GM23338 (cell line): ENCODE results near the gene LTBP2. TPM values are rescaled to one million over a fixed set of nuclear protein-coding genes. Genes with fewer than 3 reads are reported as not detected.

Experiments used
- ATAC-seq: fragments of 200-7000 bp; cut with Tn5 transposase; 3 replicates; pipeline ENCODE4 v1.9.1; 2020
- DNase-seq: peaks from one replicate; pipeline ENCODE4 v3.0.0-alpha.2; 2015; ENCODE audit warnings: low spot score
- H2AFZ ChIP-seq: fragments of 200-600 bp; sonication (generic); 2 replicates; pipeline ENCODE4 v1.8.0; 2016; ENCODE audit warnings: antibody characterized with exemption, mild to moderate bottlenecking, moderate library complexity
- H3F3A ChIP-seq: fragments of 200-600 bp; sonication (generic); replicated peaks from 2 replicates; pipeline ENCODE4 v1.8.0; 2017; ENCODE audit warnings: antibody characterized with exemption, mixed run types, low read depth
- H3K27ac ChIP-seq: fragments of 200-600 bp; sonication (generic); 2 replicates; pipeline ENCODE4 v1.6.1; 2016; ENCODE audit warnings: low read depth
- H3K27me3 ChIP-seq: fragments of 200-600 bp; sonication (generic); 2 replicates; pipeline ENCODE4 v1.8.0; 2016; ENCODE audit warnings: mild to moderate bottlenecking, mixed run types, moderate library complexity; ENCODE audit not compliant: insufficient read depth
- H3K36me3 ChIP-seq: fragments of 200-600 bp; sonication (generic); 2 replicates; pipeline ENCODE4 v1.8.0; 2016; ENCODE audit warnings: mild to moderate bottlenecking; ENCODE audit not compliant: insufficient read depth
- H3K4me1 ChIP-seq: fragments of 200-600 bp; sonication (generic); 2 replicates; pipeline ENCODE4 v1.8.0; 2016; ENCODE audit warnings: mild to moderate bottlenecking, moderate library complexity; ENCODE audit not compliant: insufficient read depth
- H3K4me2 ChIP-seq: fragments of 200-600 bp; sonication (generic); 2 replicates; pipeline ENCODE4 v1.7.1; 2017; ENCODE audit warnings: mixed run types
- H3K4me3 ChIP-seq: fragments of 200-600 bp; sonication (generic); 2 replicates; pipeline ENCODE4 v1.6.1; 2016; ENCODE audit warnings: mixed run types
- H3K79me2 ChIP-seq: fragments of 200-600 bp; sonication (generic); replicated peaks from 2 replicates; pipeline ENCODE4 v1.8.0; 2017; ENCODE audit warnings: mild to moderate bottlenecking; ENCODE audit not compliant: insufficient read depth
- H3K9me2 ChIP-seq: fragments of 200-600 bp; sonication (generic); 2 replicates; pipeline ENCODE4 v1.8.0; 2017; ENCODE audit not compliant: insufficient read depth
- H4K20me1 ChIP-seq: fragments of 200-600 bp; sonication (generic); replicated peaks from 2 replicates; pipeline ENCODE4 v1.8.0; 2017; ENCODE audit warnings: mild to moderate bottlenecking; ENCODE audit not compliant: insufficient read depth
- H3K27ac Mint-ChIP-seq: 2 replicates; pipeline ENCODE4 v1.8.0; 2020; ENCODE audit warnings: inconsistent platforms, mild to moderate bottlenecking, moderate library complexity, mixed read lengths
- H3K27me3 Mint-ChIP-seq: 3 replicates; pipeline ENCODE4 v1.8.0; 2022; ENCODE audit warnings: low read depth, mild to moderate bottlenecking, moderate library complexity, mixed read lengths, inconsistent platforms; ENCODE audit not compliant: insufficient read depth, poor library complexity
- H3K36me3 Mint-ChIP-seq: 3 replicates; pipeline ENCODE4 v1.8.0; 2021; ENCODE audit warnings: low read depth, mild to moderate bottlenecking, inconsistent platforms, moderate library complexity, mixed read lengths
- H3K4me1 Mint-ChIP-seq: 3 replicates; pipeline ENCODE4 v1.8.0; 2020; ENCODE audit warnings: mild to moderate bottlenecking, inconsistent platforms, mixed read lengths
- H3K4me3 Mint-ChIP-seq: 3 replicates; pipeline ENCODE4 v1.8.0; 2021; ENCODE audit warnings: moderate library complexity, mild to moderate bottlenecking, inconsistent platforms, mixed read lengths
- H3K9me3 Mint-ChIP-seq: 3 replicates; pipeline ENCODE4 v1.8.0; 2020; ENCODE audit warnings: moderate library complexity, mild to moderate bottlenecking, inconsistent platforms, mixed read lengths
- ETS1 ChIP-seq: IDR thresholded peaks from 2 replicates; pipeline ENCODE4 v1.6.1; 2016; ENCODE audit warnings: antibody characterized with exemption
- EZH2 ChIP-seq: fragments of 200-600 bp; sonication (generic); IDR thresholded peaks from one replicate; pipeline ENCODE4 v1.8.0; 2017; ENCODE audit warnings: antibody characterized with exemption, mild to moderate bottlenecking, low read depth; ENCODE audit not compliant: unreplicated experiment
- EZH2phosphoT487 ChIP-seq: fragments of 200-600 bp; sonication (generic); IDR thresholded peaks from one replicate; pipeline ENCODE4 v1.8.1; 2018; ENCODE audit warnings: antibody characterized with exemption; ENCODE audit not compliant: unreplicated experiment
- JUNB ChIP-seq: IDR thresholded peaks from one replicate; pipeline ENCODE4 v1.6.1; 2016; ENCODE audit warnings: antibody characterized with exemption; ENCODE audit not compliant: unreplicated experiment
- NANOG ChIP-seq: IDR thresholded peaks from 2 replicates; pipeline ENCODE4 v1.6.1; 2016; ENCODE audit warnings: antibody characterized with exemption, borderline replicate concordance
- POLR2AphosphoS5 ChIP-seq: IDR thresholded peaks from 2 replicates; pipeline ENCODE4 v1.6.1; 2016; ENCODE audit warnings: antibody characterized with exemption, low read depth
- REST ChIP-seq: IDR thresholded peaks from one replicate; pipeline ENCODE4 v1.6.1; 2018; ENCODE audit warnings: antibody characterized with exemption; ENCODE audit not compliant: unreplicated experiment
- ZNF462 ChIP-seq: fragments of 250-450 bp; sonication (Bioruptor Pico); IDR thresholded peaks from 2 replicates; pipeline ENCODE4 v1.5.0; 2020; ENCODE audit warnings: mild to moderate bottlenecking, moderate library complexity
- polyA plus RNA-seq: library from polyadenylated mRNA; unstranded; fragments of >200 nt; fragmentation: Nextera tagmentation; extraction: Ambion mirVana; gene quantifications from 2 replicates; pipeline ENCODE4 v1.2.1, GENCODE V29; 2016
- total RNA-seq: library from RNA; depleted of rRNA; stranded (reverse); fragments of >200 nt; shearing (Covaris generic); gene quantifications from 2 replicates; pipeline ENCODE4 v1.2.3, GENCODE V29; 2014

The LTBP2 gene
- total and polyA plus RNA-seq, 2 experiments from 2014 or later: 0.27 to 0.49 TPM

GRCh38 chr14:74486164-74486563 is 125.9 kb downstream of the LTBP2 start (continued):
- no peak for TF ChIP-seq REST
- TF ChIP-seq ZNF462 (CRISPR knock-in tag): no peak
- no peak for TF ChIP-seq JUNB
- no peak for TF ChIP-seq EZH2phosphoT487
- TF ChIP-seq NANOG: no peak

GRCh38 chr14:74483321-74483720 is 128.7 kb downstream of the LTBP2 start:
- Histone ChIP-seq H3F3A (peaks cover 7% of the 10 kb centered on the region; the same call in 1 of the 2 replicates), H3K79me2 (peaks cover 9% of the 10 kb centered on the region; the same call in 1 of the 2 replicates), H3K4me3 (no peak overlapping the region), H2AFZ (no peak overlapping the region), H3K4me2 (no peak overlapping the region), H3K27ac (no peak overlapping the region), H3K36me3 (peaks cover 35% of the 10 kb centered on the region), H3K27me3 (no peaks in the 10 kb centered on the region), H3K4me1 (peaks cover 16% of the 10 kb centered on the region), H4K20me1 (peaks cover 11% of the 10 kb centered on the region; the same call in 1 of the 2 replicates), H3K9me2 (no peaks in the 10 kb centered on the region)
- Mint-ChIP-seq H3K9me3 (no peaks in the 10 kb centered on the region), H3K4me1 (peaks cover 22% of the 10 kb centered on the region; the same call in 2 of the 3 replicates), H3K27ac (no peak overlapping the region), H3K36me3 (peaks cover 32% of the 10 kb centered on the region), H3K4me3 (no peak overlapping the region), H3K27me3 (peaks cover 3% of the 10 kb centered on the region)
- ATAC-seq: no peak
- no peak for DNase-seq
- no peak for TF ChIP-seq ETS1
- no peak for TF ChIP-seq POLR2AphosphoS5
- TF ChIP-seq EZH2: no peak
- TF ChIP-seq REST: no peak
